K562 (cell line): Measurements from ENCODE around the gene WWOX. TPM values are rescaled to one million over a fixed set of nuclear protein-coding genes. Genes with fewer than 3 reads are reported as not detected.

Experiments used
- ATAC-seq: fragments of 200-7000 bp; cut with Tn5 transposase; 3 replicates; pipeline ENCODE4 v1.9.1; 2020; ENCODE audit warnings: moderate library complexity
- BruUV-seq: library from RNA; stranded (reverse); fragments of 400-500 nt; replicated peaks from 2 replicates; lab custom pipeline; 2021; lab: Mats Ljungman, UMichigan
- CTCF ChIA-PET: fragments of 300-600 bp; formaldehyde crosslinking; extraction: SDS; loops from one replicate; lab custom pipeline; 2021; ENCODE audit warnings: low intra/inter-chr PET ratio; lab: Yijun Ruan, JAX
- POLR2A ChIA-PET: fragments of 300-600, 350-650 bp; sonication (Branson Sonifier 250); formaldehyde crosslinking; extraction: SDS; loops from one replicate; lab custom pipeline; 2021; ENCODE audit warnings: antibody characterized with exemption, inconsistent platforms; lab: Yijun Ruan, JAX
- DNase-seq, 4 experiments: peaks; one replicate each; pipeline versions ENCODE4 v3.0.0 to v3.0.0-alpha.2; 2011 to 2018; ENCODE audit warnings: low spot score in 3 of 4, mixed read lengths in 3 of 4; ENCODE audit errors: extremely low read depth in 1 of 4
- FAIRE-seq: peaks from 2 replicates; lab custom pipeline; 2011; peaks lifted over from hg19 to GRCh38; lab: Jason Lieb, UNC
- H2AFZ ChIP-seq: 2 replicates; pipeline ENCODE4 v1.6.0; 2011; ENCODE audit warnings: low read depth, low read length, control low read depth, inconsistent platforms
- H3K27ac ChIP-seq: fragments of 200-600 bp; 3 replicates; pipeline ENCODE4 v1.8.0; 2011; ENCODE audit warnings: low read depth, mild to moderate bottlenecking, control low read depth, inconsistent platforms, low read length, moderate library complexity, mixed read lengths; ENCODE audit errors: extremely low read depth
- H3K27me3 ChIP-seq, 2 experiments: fragments of 300-600 bp in 1 of 2; 2 replicates in 1 of 2; 3 replicates in 1 of 2; pipeline versions ENCODE4 v1.6.0 to v1.8.0; 2011; ENCODE audit warnings: inconsistent platforms in 2 of 2, low read length in 2 of 2, mild to moderate bottlenecking in 1 of 2, mixed read lengths in 1 of 2, moderate library complexity in 1 of 2; ENCODE audit not compliant: control insufficient read depth in 2 of 2, insufficient read depth in 2 of 2
- H3K36me3 ChIP-seq: fragments of 300-600 bp; 3 replicates; pipeline ENCODE4 v1.8.0; 2011; ENCODE audit warnings: mild to moderate bottlenecking, low read length, inconsistent platforms; ENCODE audit not compliant: control insufficient read depth, insufficient read depth
- H3K4me1 ChIP-seq, 2 experiments: fragments of 200-600 bp in 1 of 2; replicated peaks in 1 of 2; 2 replicates in 1 of 2; 3 replicates in 1 of 2; pipeline versions ENCODE4 v1.5.1 to v1.8.0; 2011; ENCODE audit warnings: inconsistent platforms in 2 of 2, low read length in 2 of 2, mild to moderate bottlenecking in 1 of 2, mixed read lengths in 1 of 2, moderate library complexity in 1 of 2; ENCODE audit not compliant: control insufficient read depth in 2 of 2, insufficient read depth in 2 of 2
- H3K4me2 ChIP-seq: 2 replicates; pipeline ENCODE4 v1.6.1; 2011; ENCODE audit warnings: low read length, control low read depth, inconsistent platforms, mixed read lengths; ENCODE audit not compliant: insufficient read depth
- H3K4me3 ChIP-seq: fragments of 200-600 bp; sonication (generic), shearing (Covaris generic); 2 replicates; pipeline ENCODE4 v1.5.1; 2016; ENCODE audit warnings: control low read depth, inconsistent platforms
- H3K79me2 ChIP-seq: fragments of 200-600 bp; 3 replicates; pipeline ENCODE4 v1.8.0; 2011; ENCODE audit warnings: low read length, inconsistent platforms; ENCODE audit not compliant: control insufficient read depth, insufficient read depth
- H3K9ac ChIP-seq, 2 experiments: 2 replicates each; pipeline versions ENCODE4 v1.6.0 to v1.6.1; 2011; ENCODE audit warnings: low read depth in 2 of 2, low read length in 2 of 2, control low read depth in 1 of 2, inconsistent platforms in 1 of 2, mild to moderate bottlenecking in 1 of 2, mixed read lengths in 1 of 2; ENCODE audit not compliant: insufficient read depth in 1 of 2
- H3K9me1 ChIP-seq: one replicate; pipeline ENCODE4 v1.6.0; 2011; ENCODE audit warnings: inconsistent platforms, mild to moderate bottlenecking, low read length, moderate library complexity; ENCODE audit not compliant: control insufficient read depth, insufficient read depth
- H3K9me3 ChIP-seq: replicated peaks from 2 replicates; pipeline ENCODE4 v1.5.1; 2011; ENCODE audit warnings: low read depth, low read length, inconsistent platforms; ENCODE audit not compliant: control insufficient read depth, insufficient read depth
- H4K20me1 ChIP-seq: replicated peaks from 2 replicates; pipeline ENCODE4 v1.6.1; 2011; ENCODE audit warnings: low read length, inconsistent platforms, mixed read lengths; ENCODE audit not compliant: control insufficient read depth, insufficient read depth
- ASH1L ChIP-seq: fragments of 450-650 bp; IDR thresholded peaks from 2 replicates; pipeline ENCODE4 v1.6.1; 2018; ENCODE audit warnings: borderline replicate concordance, mild to moderate bottlenecking, low read depth; ENCODE audit not compliant: partially characterized antibody
- GABPB2 ChIP-seq: fragments of 250-450 bp; sonication (Bioruptor Pico); conservative IDR thresholded peaks from 2 replicates; pipeline ENCODE4 v1.5.1; 2021; ENCODE audit warnings: mild to moderate bottlenecking
- ZNF134 ChIP-seq: fragments of 250-450 bp; sonication (Bioruptor Pico); conservative IDR thresholded peaks from 2 replicates; pipeline ENCODE4 v1.4.0; 2020
- ZNF778 ChIP-seq: fragments of 450-650 bp; formaldehyde crosslinking; IDR thresholded peaks from 2 replicates; pipeline ENCODE4 v1.4.0; 2020; ENCODE audit warnings: mild to moderate bottlenecking, moderate library complexity
- WGBS: fragments of 100-300 bp; shearing (Covaris generic); methylation state at CpG from one replicate; pipeline ENCODE4 v1.1.6; 2016; ENCODE audit warnings: low coverage, mixed read lengths; ENCODE audit not compliant: insufficient coverage; ENCODE audit errors: missing lambda C conversion rate; 5-methylcytosine and 5-hydroxymethylcytosine counted together
- in situ Hi-C: fragments of 300-500 bp; cut with MboI; formaldehyde crosslinking; loops from 4 replicates; pipeline ENCODE4 v1.15.0; 2018; ENCODE audit warnings: inconsistent platforms, mixed read lengths
- intact Hi-C: fragments of 100-400 bp; cut with micrococcal nuclease; formaldehyde crosslinking; loops from 2 replicates; pipeline ENCODE4 v1.14.2; 2022
- polyA plus RNA-seq, 8 experiments: library from polyadenylated mRNA; depleted of rRNA in 4 of 8; stranded (reverse) in 5 of 8; unstranded in 3 of 8; fragments of >200 nt; fragmentation: Nextera tagmentation in 2 of 8; fragmentation: Illumina TruSeq in 1 of 8; extraction: Ambion mirVana in 2 of 8; extraction: Trizol in 1 of 8; gene quantifications; 2 replicates each; pipeline versions ENCODE4 v1.2.1 to v1.2.3, GENCODE V29; 2011 to 2014; ENCODE audit warnings: inconsistent platforms in 1 of 8, missing spikeins in 1 of 8
- total RNA-seq, 7 experiments: library from RNA; depleted of rRNA in 6 of 7; stranded (reverse); fragments of >200 nt in 6 of 7; fragmentation: Illumina TruSeq in 2 of 7; extraction: Trizol in 2 of 7; gene quantifications; 2 replicates each; pipeline versions ENCODE4 v1.2.1 to v1.2.3, GENCODE V29; 2011 to 2021; ENCODE audit warnings: low replicate concordance in 1 of 7
- TF ChIP-seq, protein P1 (sequence below): fragments of 450-650 bp; IDR thresholded peaks from 2 replicates; pipeline ENCODE4 v1.6.1; 2014; ENCODE audit warnings: low read depth, mild to moderate bottlenecking, moderate library complexity, borderline replicate concordance
- TF ChIP-seq, protein P2 (sequence below): fragments of 450-650 bp; IDR thresholded peaks from 2 replicates; pipeline ENCODE4 v1.6.1; 2018; ENCODE audit warnings: mild to moderate bottlenecking, low read depth; ENCODE audit not compliant: partially characterized antibody

WWOX gene
- total and polyA plus RNA-seq, 9 of the 15 experiments (the other 6 are each of a cell fraction or from before 2014, with no cell fraction given), result 1.6 to 22.7 (median 8.1) TPM

DNA sequence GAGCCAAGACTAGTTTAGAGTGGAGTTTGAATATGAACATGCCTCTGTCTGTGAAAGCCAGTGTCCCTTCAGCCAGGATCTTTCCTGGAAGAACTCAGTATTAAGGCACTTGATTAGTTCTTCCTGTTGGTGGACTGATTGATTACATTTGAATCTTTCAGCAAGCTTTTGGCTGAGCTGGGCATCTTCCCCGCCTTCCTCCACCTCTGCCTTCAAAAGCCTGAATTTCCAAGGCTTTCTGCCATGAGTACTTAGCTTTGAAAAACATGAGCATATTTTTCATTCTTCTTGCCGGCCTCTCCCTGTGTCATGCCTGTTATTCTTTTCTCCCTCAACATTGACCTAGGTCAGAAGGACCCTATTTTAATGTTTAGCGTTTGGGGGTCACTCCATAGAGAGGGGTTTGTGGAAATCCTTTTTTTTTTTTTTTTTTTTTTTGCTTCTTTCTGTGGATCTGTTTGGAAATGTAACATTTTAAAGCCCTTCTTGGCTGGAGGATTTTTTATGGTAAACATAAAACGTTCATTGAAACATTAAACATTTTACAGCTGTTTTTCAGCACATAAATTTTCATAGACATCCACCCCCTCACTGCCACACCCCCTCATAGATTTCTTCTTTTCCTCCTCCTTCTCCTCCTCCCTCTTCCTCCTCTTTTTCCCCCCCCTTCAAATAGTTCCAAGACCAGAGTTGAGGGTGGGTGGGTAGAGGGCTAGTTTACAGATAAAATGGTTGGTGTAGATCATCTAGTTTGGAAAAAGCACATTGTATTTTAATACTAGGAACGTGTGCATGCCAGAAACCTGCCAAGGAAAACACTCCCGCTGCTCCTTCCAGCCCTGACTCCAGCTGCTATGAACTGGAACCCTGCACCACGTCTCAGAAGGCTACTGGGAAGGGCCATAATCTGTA is 645.9 kb downstream of the WWOX start:
- DNase-seq (no peak), ATAC-seq (no peak), FAIRE-seq (no peak)
- WGBS, result 6% methylated on average over 7 of the region's 7 CpGs
- no peaks in the 10 kb centered on the region for H3K9me1 ChIP-seq
- H3K4me1 ChIP-seq, result peaks cover 0 to 2% of the 10 kb centered on the region in 2 experiments; a peak in 2 of 5 replicates
- ChIA-PET CTCF (no interaction called here), POLR2A (interaction anchor here (0.6 kb wide), 1 partner anchor 71 kb away, joined by 3 read pairs; no protein-coding TSS in a partner anchor)
- H3K9ac ChIP-seq, result no peak overlapping the region
- no peak overlapping the region for H3K4me3 ChIP-seq
- peaks cover 0 to 11% of the 10 kb centered on the region in 2 experiments; a peak in 2 of 5 replicates for H3K27me3 ChIP-seq
- in situ Hi-C loops (no loop called here), intact Hi-C loops (no loop called here)
- BruUV-seq, result no TSS peak
- no peaks in the 10 kb centered on the region for H4K20me1 ChIP-seq
- H3K4me2 ChIP-seq, result no peak overlapping the region
- no peaks in the 10 kb centered on the region for H3K36me3 ChIP-seq
- H3K79me2 ChIP-seq, result no peaks in the 10 kb centered on the region
- TF ChIP-seq, protein P1, sequence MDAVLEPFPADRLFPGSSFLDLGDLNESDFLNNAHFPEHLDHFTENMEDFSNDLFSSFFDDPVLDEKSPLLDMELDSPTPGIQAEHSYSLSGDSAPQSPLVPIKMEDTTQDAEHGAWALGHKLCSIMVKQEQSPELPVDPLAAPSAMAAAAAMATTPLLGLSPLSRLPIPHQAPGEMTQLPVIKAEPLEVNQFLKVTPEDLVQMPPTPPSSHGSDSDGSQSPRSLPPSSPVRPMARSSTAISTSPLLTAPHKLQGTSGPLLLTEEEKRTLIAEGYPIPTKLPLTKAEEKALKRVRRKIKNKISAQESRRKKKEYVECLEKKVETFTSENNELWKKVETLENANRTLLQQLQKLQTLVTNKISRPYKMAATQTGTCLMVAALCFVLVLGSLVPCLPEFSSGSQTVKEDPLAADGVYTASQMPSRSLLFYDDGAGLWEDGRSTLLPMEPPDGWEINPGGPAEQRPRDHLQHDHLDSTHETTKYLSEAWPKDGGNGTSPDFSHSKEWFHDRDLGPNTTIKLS, result no peak
- TF ChIP-seq ZNF778 (CRISPR knock-in tag), result no peak
- TF ChIP-seq ZNF134 (CRISPR knock-in tag), result no peak
- TF ChIP-seq ASH1L, result no peak
- TF ChIP-seq, protein P2, sequence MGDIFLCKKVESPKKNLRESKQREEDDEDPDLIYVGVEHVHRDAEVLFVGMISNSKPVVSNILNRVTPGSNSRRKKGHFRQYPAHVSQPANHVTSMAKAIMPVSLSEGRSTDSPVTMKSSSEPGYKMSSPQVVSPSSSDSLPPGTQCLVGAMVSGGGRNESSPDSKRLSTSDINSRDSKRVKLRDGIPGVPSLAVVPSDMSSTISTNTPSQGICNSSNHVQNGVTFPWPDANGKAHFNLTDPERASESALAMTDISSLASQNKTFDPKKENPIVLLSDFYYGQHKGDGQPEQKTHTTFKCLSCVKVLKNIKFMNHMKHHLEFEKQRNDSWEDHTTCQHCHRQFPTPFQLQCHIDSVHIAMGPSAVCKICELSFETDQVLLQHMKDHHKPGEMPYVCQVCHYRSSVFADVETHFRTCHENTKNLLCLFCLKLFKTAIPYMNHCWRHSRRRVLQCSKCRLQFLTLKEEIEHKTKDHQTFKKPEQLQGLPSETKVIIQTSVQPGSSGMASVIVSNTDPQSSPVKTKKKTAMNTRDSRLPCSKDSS, result no peak
- no peak for TF ChIP-seq GABPB2
- H2AFZ ChIP-seq, result no peak overlapping the region
- no peak overlapping the region for H3K27ac ChIP-seq
- H3K9me3 ChIP-seq, result no peaks in the 10 kb centered on the region; the same call in 1 of the 2 replicates
